ENCODE data around the gene ITPRID2. TPM values are rescaled to one million over a fixed set of nuclear protein-coding genes. Genes with fewer than 3 reads are reported as not detected.
A peak's percentile ranks its signal among the peaks of the same experiment; 100 is the strongest.

ITPRID2 gene
- polyA plus RNA-seq, 4 donors, result 142 to 182 (median 170) TPM

GRCh38 chr2:181878448-181878847 lies 13.1 kb upstream of the ITPRID2 start:
- DNase-seq (ENCODE audit: low read depth in 4 of 4, low spot score in 2 of 4), result no peak

GRCh38 chr2:181879295-181879694 lies 12.2 kb upstream of the ITPRID2 start:
- DNase-seq (ENCODE audit: low read depth in 4 of 4, low spot score in 2 of 4), result no peak

GRCh38 chr2:181882246-181883020 lies 9.1 kb upstream of the ITPRID2 start:
- no peak for DNase-seq (ENCODE audit: low read depth in 4 of 4, low spot score in 2 of 4)

GRCh38 chr2:181884601-181885000 lies 6.9 kb upstream of the ITPRID2 start:
- DNase-seq (ENCODE audit: low read depth in 4 of 4, low spot score in 2 of 4), result no peak

- DNase-seq (ENCODE audit: low read depth in 4 of 4, low spot score in 2 of 4), result no peak
Observed at GRCh38 chr2:181885096-181885495, 6.4 kb upstream of the ITPRID2 start.

GRCh38 chr2:181886192-181886591 lies 5.3 kb upstream of the ITPRID2 start:
- no peak for DNase-seq (ENCODE audit: low read depth in 4 of 4, low spot score in 2 of 4)

GRCh38 chr2:181887045-181887444 lies 4.5 kb upstream of the ITPRID2 start:
- no peak for DNase-seq (ENCODE audit: low read depth in 4 of 4, low spot score in 2 of 4)

GRCh38 chr2:181889776-181890175 lies 1.8 kb upstream of the ITPRID2 start:
- no peak for DNase-seq (ENCODE audit: low read depth in 4 of 4, low spot score in 2 of 4)

- no peak for DNase-seq (ENCODE audit: low read depth in 4 of 4, low spot score in 2 of 4)
Observed at GRCh38 chr2:181890271-181890670, 1.3 kb upstream of the ITPRID2 start.

- DNase-seq (ENCODE audit: low read depth in 4 of 4, low spot score in 2 of 4), result peak; percentile 48 to 76 (median 67)
Observed at GRCh38 chr2:181891966-181892798, 652 bp downstream of the ITPRID2 start.

- DNase-seq (ENCODE audit: low read depth in 4 of 4, low spot score in 2 of 4), result peak in 1 of 4 donors; percentile 65
Observed at GRCh38 chr2:181892799-181893435, 1.4 kb downstream of the ITPRID2 start.

GRCh38 chr2:181894381-181894780 lies 2.9 kb downstream of the ITPRID2 start:
- no peak for DNase-seq (ENCODE audit: low read depth in 4 of 4, low spot score in 2 of 4)

GRCh38 chr2:181895818-181896217 lies 4.3 kb downstream of the ITPRID2 start:
- no peak for DNase-seq (ENCODE audit: low read depth in 4 of 4, low spot score in 2 of 4)

GRCh38 chr2:181896286-181896685 lies 4.8 kb downstream of the ITPRID2 start:
- DNase-seq (ENCODE audit: low read depth in 4 of 4, low spot score in 2 of 4), result no peak

- DNase-seq (ENCODE audit: low read depth in 4 of 4, low spot score in 2 of 4), result no peak
Observed at GRCh38 chr2:181900007-181900651, 8.6 kb downstream of the ITPRID2 start.

- no peak for DNase-seq (ENCODE audit: low read depth in 4 of 4, low spot score in 2 of 4)
Observed at GRCh38 chr2:181902625-181903024, 11.1 kb downstream of the ITPRID2 start.

- DNase-seq (ENCODE audit: low read depth in 4 of 4, low spot score in 2 of 4), result peak in 1 of 4 donors; percentile 54
Observed at GRCh38 chr2:181904022-181904632, 12.6 kb downstream of the ITPRID2 start.

- no peak for DNase-seq (ENCODE audit: low read depth in 4 of 4, low spot score in 2 of 4)
Observed at GRCh38 chr2:181907057-181907456, 15.5 kb downstream of the ITPRID2 start.

GRCh38 chr2:181907635-181908034 lies 16.1 kb downstream of the ITPRID2 start:
- no peak for DNase-seq (ENCODE audit: low read depth in 4 of 4, low spot score in 2 of 4)
